ENCODE results near the gene NDUFV3.

DNA sequence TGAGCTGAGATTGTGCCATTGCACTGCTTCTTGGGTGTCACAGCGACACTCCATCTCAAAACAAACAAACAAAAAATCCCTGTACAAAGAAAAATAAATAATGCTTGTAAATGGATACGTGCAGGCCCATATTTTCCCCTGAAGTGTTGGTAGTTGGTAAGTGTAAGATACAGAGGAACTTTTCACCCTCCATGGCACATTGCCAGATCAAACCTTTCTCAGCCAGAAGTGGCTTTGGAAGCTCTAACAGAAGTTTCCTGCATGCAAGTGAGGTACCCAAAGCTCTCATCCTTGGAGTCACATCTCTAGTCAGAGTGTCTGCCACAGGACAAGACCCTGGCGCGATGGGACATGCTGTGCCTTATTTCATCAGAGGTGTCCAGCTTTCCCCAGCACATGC lies 7.3 kb downstream of the NDUFV3 start:
- TF ChIP-seq, protein P1, sequence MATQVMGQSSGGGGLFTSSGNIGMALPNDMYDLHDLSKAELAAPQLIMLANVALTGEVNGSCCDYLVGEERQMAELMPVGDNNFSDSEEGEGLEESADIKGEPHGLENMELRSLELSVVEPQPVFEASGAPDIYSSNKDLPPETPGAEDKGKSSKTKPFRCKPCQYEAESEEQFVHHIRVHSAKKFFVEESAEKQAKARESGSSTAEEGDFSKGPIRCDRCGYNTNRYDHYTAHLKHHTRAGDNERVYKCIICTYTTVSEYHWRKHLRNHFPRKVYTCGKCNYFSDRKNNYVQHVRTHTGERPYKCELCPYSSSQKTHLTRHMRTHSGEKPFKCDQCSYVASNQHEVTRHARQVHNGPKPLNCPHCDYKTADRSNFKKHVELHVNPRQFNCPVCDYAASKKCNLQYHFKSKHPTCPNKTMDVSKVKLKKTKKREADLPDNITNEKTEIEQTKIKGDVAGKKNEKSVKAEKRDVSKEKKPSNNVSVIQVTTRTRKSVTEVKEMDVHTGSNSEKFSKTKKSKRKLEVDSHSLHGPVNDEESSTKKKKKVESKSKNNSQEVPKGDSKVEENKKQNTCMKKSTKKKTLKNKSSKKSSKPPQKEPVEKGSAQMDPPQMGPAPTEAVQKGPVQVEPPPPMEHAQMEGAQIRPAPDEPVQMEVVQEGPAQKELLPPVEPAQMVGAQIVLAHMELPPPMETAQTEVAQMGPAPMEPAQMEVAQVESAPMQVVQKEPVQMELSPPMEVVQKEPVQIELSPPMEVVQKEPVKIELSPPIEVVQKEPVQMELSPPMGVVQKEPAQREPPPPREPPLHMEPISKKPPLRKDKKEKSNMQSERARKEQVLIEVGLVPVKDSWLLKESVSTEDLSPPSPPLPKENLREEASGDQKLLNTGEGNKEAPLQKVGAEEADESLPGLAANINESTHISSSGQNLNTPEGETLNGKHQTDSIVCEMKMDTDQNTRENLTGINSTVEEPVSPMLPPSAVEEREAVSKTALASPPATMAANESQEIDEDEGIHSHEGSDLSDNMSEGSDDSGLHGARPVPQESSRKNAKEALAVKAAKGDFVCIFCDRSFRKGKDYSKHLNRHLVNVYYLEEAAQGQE (IDR thresholded peaks at IDR 0.05; ENCODE audit: low read depth): no peak
- no peak for TF ChIP-seq USF1 (IDR thresholded peaks at IDR 0.05)
- TF ChIP-seq CEBPB (IDR thresholded peaks at IDR 0.05): no peak
- TF ChIP-seq EP300 (IDR thresholded peaks at IDR 0.05; ENCODE audit: borderline replicate concordance): no peak
- TF ChIP-seq CREB1 (IDR thresholded peaks at IDR 0.05; ENCODE audit: low read depth): no peak
- no peak for TF ChIP-seq NFIC (IDR thresholded peaks at IDR 0.05)
- TF ChIP-seq FOXM1 (IDR thresholded peaks at IDR 0.05; ENCODE audit: borderline replicate concordance, low read depth): no peak
- TF ChIP-seq MAX (IDR thresholded peaks at IDR 0.05): no peak
- no peak for TF ChIP-seq TCF12 (IDR thresholded peaks at IDR 0.05; ENCODE audit: low read depth)
